ENCODE results near the gene DTHD1.

Gene DTHD1

GRCh38 chr4:36337665-36338185 is 56.3 kb downstream of the DTHD1 start:
- TF ChIP-seq TAF1 (IDR thresholded peaks at IDR 0.05; ENCODE audit: borderline replicate concordance, insufficient read depth, low read length) (no peak), SIN3A (IDR thresholded peaks at IDR 0.05; ENCODE audit: borderline replicate concordance, insufficient read depth, low read length) (no peak), REST (IDR thresholded peaks at IDR 0.05; ENCODE audit: insufficient read depth in 1 of 2, low read depth in 2 of 2, low read length in 2 of 2) (no peak), FOXP2 (optimal IDR thresholded peaks at IDR 0.05; ENCODE audit: borderline replicate concordance, extremely low read depth, extremely low read length, insufficient read depth) (no peak), POLR2AphosphoS5 (IDR thresholded peaks at IDR 0.05; ENCODE audit: low read depth, low read length) (no peak)

GRCh38 chr4:36338973-36339372 is 57.6 kb downstream of the DTHD1 start:
- TF ChIP-seq POLR2AphosphoS5 (IDR thresholded peaks at IDR 0.05; ENCODE audit: low read depth, low read length) (no peak), REST (IDR thresholded peaks at IDR 0.05; ENCODE audit: insufficient read depth in 1 of 2, low read depth in 2 of 2, low read length in 2 of 2) (no peak), SIN3A (IDR thresholded peaks at IDR 0.05; ENCODE audit: borderline replicate concordance, insufficient read depth, low read length) (no peak), TAF1 (IDR thresholded peaks at IDR 0.05; ENCODE audit: borderline replicate concordance, insufficient read depth, low read length) (no peak), FOXP2 (optimal IDR thresholded peaks at IDR 0.05; ENCODE audit: borderline replicate concordance, extremely low read depth, extremely low read length, insufficient read depth) (no peak)

- TF ChIP-seq FOXP2 (optimal IDR thresholded peaks at IDR 0.05; ENCODE audit: borderline replicate concordance, extremely low read depth, extremely low read length, insufficient read depth), result no peak
- TF ChIP-seq POLR2AphosphoS5 (IDR thresholded peaks at IDR 0.05; ENCODE audit: low read depth, low read length), result no peak
- no peak for TF ChIP-seq TAF1 (IDR thresholded peaks at IDR 0.05; ENCODE audit: borderline replicate concordance, insufficient read depth, low read length)
- no peak for TF ChIP-seq REST (IDR thresholded peaks at IDR 0.05; ENCODE audit: insufficient read depth in 1 of 2, low read depth in 2 of 2, low read length in 2 of 2)
- TF ChIP-seq SIN3A (IDR thresholded peaks at IDR 0.05; ENCODE audit: borderline replicate concordance, insufficient read depth, low read length), result no peak
Measured at GRCh38 chr4:36341936-36342335, 60.5 kb downstream of the DTHD1 start.

GRCh38 chr4:36343501-36344175 is 62.2 kb downstream of the DTHD1 start:
- TF ChIP-seq FOXP2 (optimal IDR thresholded peaks at IDR 0.05; ENCODE audit: borderline replicate concordance, extremely low read depth, extremely low read length, insufficient read depth) (no peak), POLR2AphosphoS5 (IDR thresholded peaks at IDR 0.05; ENCODE audit: low read depth, low read length) (no peak), REST (IDR thresholded peaks at IDR 0.05; ENCODE audit: insufficient read depth in 1 of 2, low read depth in 2 of 2, low read length in 2 of 2) (no peak), TAF1 (IDR thresholded peaks at IDR 0.05; ENCODE audit: borderline replicate concordance, insufficient read depth, low read length) (no peak), SIN3A (IDR thresholded peaks at IDR 0.05; ENCODE audit: borderline replicate concordance, insufficient read depth, low read length) (no peak)

Measured in PFSK-1 (cell line).